Caki2 (cell line): ENCODE results near the gene PTPRG. TPM values are rescaled to one million over a fixed set of nuclear protein-coding genes. Genes with fewer than 3 reads are reported as not detected.

Experiments used
- DNase-seq: peaks from one replicate; pipeline ENCODE4 v3.0.0-alpha.2; 2015; ENCODE audit warnings: low read depth
- in situ Hi-C: cut with HindIII; loops from 2 replicates; pipeline ENCODE4 v1.10.0; 2016; ENCODE audit warnings: low sequenced_read_pairs, low pct_unique_long_range_greater_than_20kb, mixed read lengths
- total RNA-seq: library from RNA; depleted of rRNA; stranded (reverse); fragments of >200 nt; shearing (Covaris generic); gene quantifications from 2 replicates; pipeline ENCODE4 v1.2.3, GENCODE V29; 2014; ENCODE audit warnings: low replicate concordance

Gene PTPRG
- total RNA-seq, 1 experiment from 2014 or later: 9.4 TPM

GRCh38 chr3:61789861-61790260 is 228.5 kb downstream of the PTPRG start:
- DNase-seq: peak; percentile 37
- in situ Hi-C loops: no loop called here

DNA sequence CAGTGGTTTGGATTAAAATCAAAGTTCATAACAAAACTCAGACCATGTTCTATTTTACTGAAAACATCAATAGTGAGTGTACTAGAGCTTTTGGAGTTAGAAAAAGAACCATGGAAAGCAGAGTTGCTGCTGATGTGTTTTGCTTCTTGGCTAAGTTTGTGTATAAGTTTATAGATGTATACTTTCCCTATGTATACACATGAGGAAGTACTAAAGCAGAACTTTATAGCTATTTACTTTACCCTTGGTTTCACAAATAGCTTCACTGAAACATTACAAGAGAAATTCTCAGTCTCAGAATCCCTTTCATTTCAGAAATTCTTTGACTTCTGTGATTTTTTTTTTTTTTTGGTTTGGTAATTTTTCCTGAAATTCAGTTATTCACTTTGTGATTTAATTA is 229.0 kb downstream of the PTPRG start:
- DNase-seq: no peak
- in situ Hi-C loops: no loop called here

- in situ Hi-C loops: no loop called here
These were observed 231.7 kb downstream of the PTPRG start for GRCh38 chr3:61793056-61793455.

DNA sequence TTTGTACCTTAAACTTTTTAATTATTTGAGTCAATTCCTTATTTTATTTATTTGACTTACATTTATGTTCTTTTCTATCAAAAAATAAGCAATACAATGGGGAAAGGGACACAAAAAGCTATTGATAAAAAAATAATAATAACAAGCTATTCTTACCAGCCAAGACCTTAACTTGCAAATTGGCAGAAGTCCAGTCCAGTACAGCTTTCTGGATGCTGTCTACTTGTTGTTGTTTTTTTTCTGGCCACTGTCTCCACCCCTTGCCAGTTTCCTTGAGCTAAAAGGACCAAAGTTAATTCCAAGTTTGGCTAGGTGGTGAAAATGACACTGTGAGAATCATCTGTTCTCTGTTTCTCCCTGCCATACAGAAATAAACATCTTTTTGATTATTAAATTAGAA is 232.2 kb downstream of the PTPRG start:
- DNase-seq: no peak
- in situ Hi-C loops: no loop called here

More at GRCh38 chr3:61793056-61793455, 231.7 kb downstream of the PTPRG start:
- no peak for DNase-seq

DNA sequence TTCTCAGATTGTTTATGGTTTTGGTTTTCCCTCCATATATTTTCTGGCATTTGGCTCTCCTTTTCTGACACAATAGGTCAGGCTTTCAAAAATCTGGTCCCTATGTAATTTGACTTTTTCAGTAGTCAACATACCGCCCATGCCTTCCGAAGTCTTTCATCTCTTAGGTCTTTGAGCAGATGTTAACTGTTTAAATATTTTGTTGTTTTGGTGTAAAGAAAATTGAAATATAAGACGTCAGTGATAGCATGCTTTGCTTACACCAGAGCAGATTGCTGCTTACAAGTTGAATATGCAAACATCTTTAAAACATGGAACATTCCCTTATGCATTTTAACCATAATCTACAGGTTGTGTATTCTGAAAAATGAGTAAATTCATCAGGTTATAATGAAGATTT is 233.0 kb downstream of the PTPRG start:
- no peak for DNase-seq
- in situ Hi-C loops: no loop called here

- no peak for DNase-seq
- in situ Hi-C loops: no loop called here
These were observed 233.6 kb downstream of the PTPRG start for GRCh38 chr3:61794961-61795360.

DNA sequence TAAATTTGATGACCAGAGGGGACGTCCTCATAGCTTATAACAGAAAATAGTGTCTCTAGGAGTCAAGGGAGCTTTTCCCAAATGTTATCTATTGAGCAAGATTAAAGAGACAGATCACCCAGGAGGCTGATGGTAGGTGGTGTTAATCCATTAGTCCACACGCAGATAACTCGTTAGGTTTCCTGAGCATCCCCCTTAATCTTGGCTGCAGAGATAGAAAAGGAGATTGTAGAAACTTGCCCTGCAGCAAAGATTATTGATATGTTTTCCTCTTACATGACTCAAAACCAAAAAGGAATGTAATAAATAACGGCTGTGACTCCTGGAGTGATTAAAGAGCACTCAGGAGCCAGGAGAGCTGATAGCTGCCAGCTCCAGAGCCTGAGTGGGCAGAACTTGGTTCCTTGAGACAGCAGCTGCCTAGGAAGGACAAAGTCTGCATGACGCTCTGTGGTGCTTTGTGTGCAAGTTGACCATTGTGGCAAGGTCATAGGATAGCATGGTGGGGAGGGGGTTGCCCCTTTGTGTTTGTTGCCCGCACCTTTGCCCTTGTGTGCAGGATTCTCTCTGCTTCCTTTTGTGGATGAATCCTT is 234.8 kb downstream of the PTPRG start:
- no peak for DNase-seq
- in situ Hi-C loops: no loop called here

DNA sequence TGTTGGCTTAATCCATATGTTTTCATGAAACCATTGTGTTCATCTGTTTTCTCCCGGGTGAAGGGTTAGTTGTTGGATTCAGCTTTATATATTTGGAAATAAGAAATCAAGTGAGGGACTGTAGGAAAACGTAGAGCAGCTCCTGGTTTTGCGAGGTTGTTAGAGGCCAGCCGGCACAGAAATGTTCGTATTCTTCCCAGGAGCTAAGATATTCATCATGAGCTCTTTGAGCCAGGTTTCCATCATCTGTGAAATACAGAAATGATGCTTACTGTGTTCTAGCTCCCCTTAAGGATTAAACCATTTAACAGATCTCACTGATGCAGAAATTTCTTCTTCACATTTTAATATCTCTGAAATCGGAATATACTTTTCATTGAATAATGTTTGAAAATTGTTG is 235.5 kb downstream of the PTPRG start:
- in situ Hi-C loops: no loop called here
- no peak for DNase-seq

- in situ Hi-C loops: no loop called here
- DNase-seq: no peak
These were observed 241.4 kb downstream of the PTPRG start for GRCh38 chr3:61802772-61803171.

DNA sequence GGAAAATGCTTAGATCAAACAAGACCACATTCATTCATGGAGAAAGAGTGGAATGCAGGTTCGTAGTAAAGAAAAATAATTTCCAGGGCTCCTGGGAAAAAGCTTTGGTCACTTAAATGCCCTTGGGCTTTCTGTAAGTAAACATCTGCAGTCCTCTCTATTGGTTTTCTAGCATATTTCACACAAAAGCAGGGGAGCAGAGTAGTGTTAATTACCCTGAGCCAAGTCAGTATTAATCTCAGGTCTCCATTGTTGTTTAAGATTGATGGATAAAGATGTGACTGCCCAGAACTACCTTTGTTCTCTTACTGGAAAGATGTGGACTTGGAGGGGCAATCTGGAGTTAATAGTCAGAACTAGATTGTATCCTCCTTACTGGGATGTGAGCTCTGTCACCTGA is 242.6 kb downstream of the PTPRG start:
- in situ Hi-C loops: no loop called here
- DNase-seq: no peak

DNA sequence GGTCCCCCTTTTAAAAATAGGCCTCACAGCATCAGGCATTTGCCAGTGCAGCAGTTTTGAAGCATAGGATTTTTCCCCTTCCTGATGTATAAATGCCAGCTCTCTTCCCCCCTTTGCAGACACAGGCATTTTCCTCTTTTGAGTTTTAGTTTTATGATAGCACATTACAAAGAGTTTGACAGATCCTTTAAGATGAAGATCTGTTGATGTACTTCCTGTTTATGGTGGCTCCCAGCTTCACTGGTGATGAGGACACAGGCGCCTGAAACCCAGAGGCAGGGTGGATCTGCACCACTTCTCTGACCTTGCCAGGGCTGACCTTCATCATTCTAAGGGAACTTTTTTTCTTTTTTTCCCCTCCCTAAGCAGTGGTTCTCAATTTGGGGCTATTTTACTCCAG is 243.4 kb downstream of the PTPRG start:
- DNase-seq: no peak
- in situ Hi-C loops: no loop called here

DNA sequence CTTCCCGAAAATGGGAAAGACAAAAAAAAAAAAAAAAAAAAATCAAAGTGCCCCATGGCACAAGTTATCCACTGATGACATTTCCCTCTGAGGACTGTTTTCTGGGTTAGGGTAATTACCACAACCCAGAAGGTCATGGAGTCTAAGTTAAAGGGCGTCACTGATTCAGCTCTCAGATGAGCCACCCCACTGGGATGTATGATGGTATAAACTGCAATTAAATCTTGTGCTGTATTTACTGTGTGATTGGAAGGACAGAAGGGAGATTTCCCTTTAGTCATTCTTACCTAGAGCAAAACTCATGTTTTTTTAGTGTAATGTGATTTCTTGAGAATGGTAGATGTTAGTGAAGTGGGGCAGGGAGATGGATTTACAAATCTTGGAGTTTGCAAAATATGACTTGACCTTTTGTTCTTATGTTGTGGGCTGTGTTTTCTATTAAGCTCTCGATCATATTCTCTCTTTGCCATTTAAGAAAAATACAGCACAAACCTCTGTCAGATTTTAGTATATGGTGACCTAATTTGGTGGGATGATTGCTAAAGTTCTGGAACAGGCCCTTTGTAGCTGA is 244.2 kb downstream of the PTPRG start:
- in situ Hi-C loops: no loop called here
- DNase-seq: no peak

- no peak for DNase-seq
- in situ Hi-C loops: no loop called here
These were observed 245.4 kb downstream of the PTPRG start for GRCh38 chr3:61806810-61807209.

DNA sequence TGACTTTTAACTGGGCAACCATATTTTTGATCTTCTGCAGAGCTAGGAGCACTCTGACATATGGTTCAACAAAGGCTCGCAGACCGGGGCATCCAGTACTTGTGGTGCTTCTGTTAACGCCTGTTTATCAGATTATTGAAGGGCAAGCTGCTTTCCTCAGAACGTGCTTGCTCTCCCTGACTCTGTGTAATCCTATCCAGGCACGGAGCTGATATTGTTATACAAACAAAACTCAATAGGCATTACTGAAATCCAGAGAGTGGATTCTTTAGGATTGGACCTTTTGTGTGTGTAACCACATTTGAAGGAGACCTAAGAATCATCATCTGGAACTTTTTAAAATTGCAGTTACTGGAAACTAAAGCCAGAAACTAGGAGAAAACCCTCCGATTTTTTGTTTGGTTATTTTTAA is 246.5 kb downstream of the PTPRG start:
- no peak for DNase-seq

GRCh38 chr3:61808526-61808925 is 247.2 kb downstream of the PTPRG start:
- in situ Hi-C loops: no loop called here
- DNase-seq: no peak

More for the DNA sequence above, 246.5 kb downstream of the PTPRG start:
- in situ Hi-C loops: no loop called here

- DNase-seq: no peak
- in situ Hi-C loops: no loop called here
These were observed 247.6 kb downstream of the PTPRG start for GRCh38 chr3:61808999-61809398.

- no peak for DNase-seq
- in situ Hi-C loops: no loop called here
These were observed 248.5 kb downstream of the PTPRG start for GRCh38 chr3:61809879-61810278.

DNA sequence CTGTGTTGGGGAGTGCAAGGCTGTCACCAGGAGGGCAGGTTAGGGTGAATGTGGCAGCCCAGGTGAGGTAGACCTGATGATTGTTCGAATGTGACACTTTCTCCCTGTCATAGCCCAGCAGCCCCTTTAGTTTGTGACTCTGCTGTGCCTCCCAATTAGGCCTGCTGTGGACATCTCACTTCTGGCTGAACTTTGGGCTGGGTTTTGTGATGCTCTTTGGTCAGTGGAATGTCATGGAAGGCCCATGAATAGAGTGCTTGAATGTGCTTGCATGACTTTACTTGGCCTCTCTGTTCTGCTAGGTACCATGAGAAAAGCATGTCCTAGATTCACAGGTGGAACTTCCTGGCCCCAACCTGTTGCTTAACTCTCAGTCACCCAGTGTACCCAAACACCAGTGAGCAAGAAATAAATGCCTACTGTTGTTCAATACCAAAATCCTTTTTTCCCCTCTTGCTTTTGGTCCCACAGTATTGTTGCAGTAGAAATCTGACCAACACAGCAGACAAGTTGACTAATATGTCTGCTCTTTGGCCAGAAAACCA is 249.7 kb downstream of the PTPRG start:
- DNase-seq: no peak
- in situ Hi-C loops: no loop called here

DNA sequence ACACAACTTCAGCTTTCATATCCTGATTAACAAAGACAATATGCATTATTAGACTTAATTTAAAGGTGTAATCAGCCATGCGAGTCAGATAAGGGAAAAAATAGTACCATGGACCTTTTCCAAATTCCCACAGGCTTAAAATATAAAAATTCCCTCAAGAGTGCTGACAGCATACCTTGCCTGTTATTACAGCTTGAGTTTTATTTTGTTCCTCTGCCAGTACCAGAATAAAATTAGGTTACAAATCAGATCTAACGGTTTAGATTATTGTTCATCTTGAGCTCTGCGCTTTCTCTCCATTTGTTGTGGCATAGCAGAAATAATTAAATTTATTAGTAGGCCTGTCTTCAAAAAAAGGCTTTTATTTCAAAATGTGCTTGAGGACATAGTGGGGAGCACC is 250.3 kb downstream of the PTPRG start:
- in situ Hi-C loops: no loop called here
- DNase-seq: no peak

DNA sequence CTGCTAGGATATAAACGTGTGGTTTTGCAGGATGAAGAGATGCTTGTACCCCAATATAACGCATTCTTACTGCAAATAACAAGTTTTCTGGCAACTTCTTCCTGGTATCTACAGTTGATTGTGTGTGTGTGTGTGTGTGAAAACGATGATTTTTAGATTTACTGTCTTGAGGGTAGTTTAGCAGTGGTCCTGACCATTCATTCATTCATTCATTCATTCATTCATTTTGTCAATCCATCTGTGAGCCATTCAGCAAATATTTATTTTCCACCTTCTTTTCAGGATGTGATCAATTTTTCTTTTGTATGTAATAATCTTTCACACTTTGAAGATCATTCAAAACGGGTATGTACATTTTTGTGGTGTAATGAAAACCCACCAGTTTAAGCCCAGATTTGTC is 250.7 kb downstream of the PTPRG start:
- in situ Hi-C loops: no loop called here
- DNase-seq: no peak
